CD4-positive, alpha-beta T cell treated with Interleukin-6 at 100 ng/mL for 8 hours (primary cell): ENCODE results near the gene KCNJ6.

ENCODE experiments used
- DNase-seq: peaks from one replicate; pipeline ENCODE4 v3.0.0-alpha.2; 2020; ENCODE audit warnings: mixed read lengths, low spot score

KCNJ6 gene

DNA sequence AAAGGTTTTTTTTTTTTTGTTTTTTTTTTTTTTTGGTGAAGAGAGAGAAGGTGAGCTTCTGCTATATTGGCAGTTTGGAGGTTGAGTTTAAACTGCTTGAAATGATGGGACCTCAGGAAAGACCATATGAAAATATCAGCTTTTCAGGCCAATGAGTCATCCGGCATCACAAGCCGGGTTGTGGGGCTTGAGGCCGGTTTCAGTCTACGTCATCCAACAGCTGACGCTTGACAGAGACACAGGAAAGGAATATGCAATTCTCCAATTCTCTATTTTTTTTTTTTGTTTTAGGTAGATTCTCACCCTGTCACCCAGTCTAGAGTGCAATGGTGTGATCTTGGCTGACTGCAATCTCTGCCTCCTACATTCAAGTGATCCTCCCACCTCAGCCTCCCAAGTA is 52.4 kb downstream of the KCNJ6 start:
- DNase-seq = no peak

DNA sequence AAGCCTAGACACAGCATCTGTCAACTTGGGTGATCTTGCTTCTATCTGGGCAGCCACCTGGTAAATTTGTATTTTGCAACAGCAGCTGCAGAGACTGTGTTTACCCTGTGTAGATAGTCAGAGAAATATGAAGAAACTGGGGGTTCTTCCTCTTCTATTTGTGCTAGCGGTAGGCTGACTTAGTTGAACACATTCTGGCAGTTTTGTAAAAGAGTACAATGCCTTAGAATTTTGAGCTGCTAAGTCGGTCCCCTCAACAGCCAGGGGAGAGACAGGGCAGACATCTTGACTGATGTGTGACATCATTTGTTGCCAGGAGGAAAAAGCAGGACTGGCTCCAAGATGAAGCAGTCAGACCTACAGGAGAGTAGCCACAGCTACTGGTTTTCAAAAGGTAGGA is 53.7 kb downstream of the KCNJ6 start:
- no peak for DNase-seq

DNA sequence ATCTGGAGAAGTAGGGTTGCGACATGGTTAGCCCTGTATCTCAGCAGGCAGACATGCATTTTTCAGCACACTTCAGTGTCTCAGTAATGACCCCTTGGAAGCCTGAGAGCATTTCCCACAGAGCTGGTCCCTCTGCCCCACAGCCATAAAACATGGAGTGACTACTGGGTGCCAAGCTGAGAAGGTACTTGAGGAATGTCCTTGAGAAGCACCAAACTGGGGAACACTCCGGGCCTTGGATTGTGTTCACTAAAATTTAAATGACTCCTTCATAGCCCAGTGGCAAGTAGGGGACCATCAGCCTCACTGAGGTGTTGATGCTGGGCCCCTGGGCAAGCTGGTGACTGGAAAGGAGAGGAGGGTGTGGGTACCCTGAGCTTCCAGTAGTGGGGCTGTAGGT is 54.7 kb downstream of the KCNJ6 start:
- no peak for DNase-seq

GRCh38 chr21:37860416-37860815 is 55.8 kb downstream of the KCNJ6 start:
- no peak for DNase-seq

DNA sequence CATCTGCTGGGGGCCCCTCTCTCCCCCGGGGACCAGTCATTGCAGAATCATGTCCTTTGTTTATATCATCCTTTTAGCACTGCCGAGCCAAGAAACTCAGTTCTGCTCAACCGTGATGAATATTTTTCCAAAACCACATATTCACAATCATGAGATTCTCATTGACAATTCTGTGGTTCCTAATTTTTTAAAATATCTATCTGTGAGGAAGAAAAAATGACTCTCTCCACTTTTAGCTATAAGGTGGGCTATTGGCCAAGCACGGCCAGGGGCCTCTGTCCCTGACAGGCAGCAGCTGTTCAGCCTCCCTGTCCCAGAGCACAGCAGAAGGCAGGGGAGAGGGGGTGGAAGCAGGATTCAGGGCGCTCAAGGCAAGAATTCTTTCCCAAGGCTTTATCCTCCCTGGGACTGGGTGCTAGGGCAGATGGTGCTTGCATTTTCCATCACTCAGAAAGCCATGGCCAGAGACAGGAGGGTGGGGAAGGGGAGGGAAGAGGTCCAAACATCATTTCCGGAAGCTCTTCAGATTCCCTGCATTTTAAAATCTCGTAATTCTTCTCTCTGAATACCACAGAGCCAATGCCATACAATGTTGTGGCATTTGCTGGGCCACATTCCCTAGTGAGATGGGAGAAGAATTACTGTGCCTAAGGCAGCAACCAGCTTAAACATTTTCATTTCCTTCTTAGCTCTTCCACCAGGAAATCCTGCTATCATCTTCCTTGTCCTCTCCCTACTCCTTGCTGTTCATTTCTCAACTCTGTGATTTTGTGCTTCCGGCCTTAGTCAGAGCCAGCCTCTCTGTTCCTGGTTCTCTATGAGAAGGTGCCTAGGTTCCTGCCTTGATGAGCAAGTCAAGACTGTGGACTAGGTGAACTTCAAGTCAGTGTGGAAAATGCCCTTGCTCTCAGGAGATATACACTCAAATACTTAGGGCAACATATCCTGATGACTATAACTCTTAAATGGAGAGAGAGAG is 60.3 kb downstream of the KCNJ6 start:
- no peak for DNase-seq

DNA sequence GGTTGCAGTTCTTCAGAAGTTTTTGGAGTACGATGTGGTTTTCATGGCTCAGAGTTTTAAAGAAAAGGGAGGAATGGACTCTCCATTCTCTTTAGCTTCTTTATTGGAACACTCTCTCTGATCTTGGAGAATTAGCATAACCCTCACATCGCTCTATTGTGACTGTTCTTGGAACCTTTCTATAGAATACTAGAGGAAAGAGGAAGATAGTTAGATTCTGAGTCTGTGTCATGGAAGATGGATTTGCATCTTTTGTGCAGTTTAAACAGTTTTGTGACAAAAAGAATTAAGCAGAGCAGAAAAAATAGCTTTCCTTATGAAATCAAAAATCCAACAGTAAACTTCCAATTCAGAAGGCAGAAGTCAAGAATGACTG is 61.0 kb downstream of the KCNJ6 start:
- DNase-seq = no peak

GRCh38 chr21:37849506-37850102 is 66.7 kb downstream of the KCNJ6 start:
- no peak for DNase-seq

DNA sequence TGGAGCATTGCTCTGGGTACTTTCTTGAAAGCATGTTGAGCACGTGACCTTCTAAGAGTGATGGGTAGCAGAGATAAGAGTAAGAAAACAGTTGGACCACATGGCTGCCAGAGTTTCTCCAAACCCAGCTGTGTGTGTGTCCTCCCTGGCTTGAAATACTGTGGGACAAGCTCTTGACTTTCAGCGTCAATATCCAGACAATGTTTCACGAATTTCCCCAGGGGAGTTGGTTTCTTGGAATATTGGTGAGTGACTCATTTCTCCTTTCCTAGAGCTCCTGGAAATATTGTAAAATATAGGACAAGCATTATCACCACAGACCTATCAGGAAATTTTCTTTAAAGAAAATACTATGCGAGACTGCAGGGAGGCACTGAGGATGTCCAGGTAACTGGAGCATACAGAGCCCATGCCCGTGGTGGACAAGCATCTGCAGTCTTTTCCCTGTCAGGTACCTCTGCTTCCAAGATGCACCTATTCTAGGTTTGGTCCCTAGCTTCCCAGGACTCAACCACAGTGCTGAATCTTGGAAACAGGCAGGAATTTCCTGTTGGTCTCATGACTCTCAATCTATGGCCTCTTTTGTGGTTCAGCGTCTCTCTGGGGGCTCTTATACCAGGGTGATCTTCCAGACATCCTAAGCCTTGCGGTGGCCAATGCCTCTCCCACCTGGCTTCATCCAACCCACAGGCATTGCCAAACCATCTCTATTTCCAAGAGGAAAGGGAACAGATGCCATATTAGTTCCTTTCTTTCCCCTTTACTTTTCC is 67.4 kb downstream of the KCNJ6 start:
- DNase-seq = no peak

DNA sequence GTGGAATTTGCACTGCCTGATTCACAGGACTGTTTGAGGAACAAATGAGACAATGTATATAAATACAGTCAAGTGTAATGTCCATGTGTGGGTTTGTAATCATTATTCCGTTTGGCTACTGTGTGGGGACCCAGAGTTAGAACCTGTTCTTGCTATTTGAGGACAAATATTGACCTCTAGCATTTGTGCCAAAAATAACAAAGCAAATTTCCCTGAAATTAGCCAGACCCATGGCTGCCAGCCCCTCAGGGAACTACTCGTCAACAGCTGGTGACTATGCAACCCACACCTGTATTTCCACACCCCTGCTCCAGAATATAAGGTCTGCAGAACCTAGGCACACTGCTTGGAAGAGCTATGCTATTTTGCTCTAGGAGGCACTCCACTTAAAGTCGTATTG is 70.7 kb downstream of the KCNJ6 start:
- no peak for DNase-seq

DNA sequence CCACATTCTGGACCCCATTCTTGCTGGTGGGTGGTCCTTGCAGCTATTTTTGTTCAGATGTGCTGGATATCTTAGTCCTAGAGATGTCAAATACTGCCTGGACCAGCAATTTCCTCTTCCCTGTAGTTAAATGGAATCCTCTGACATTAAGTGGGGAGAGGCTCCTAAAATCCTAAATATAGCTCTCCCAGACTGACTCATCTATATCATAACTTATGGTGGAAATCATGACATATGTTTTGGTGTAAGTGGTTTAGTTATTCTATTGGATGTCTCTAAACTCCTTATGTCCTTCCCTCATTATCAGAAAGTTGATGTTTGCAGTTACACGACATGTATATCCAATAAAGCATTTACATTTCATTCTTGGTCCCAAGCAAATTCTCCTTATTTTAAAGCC is 73.1 kb downstream of the KCNJ6 start:
- DNase-seq = no peak

DNA sequence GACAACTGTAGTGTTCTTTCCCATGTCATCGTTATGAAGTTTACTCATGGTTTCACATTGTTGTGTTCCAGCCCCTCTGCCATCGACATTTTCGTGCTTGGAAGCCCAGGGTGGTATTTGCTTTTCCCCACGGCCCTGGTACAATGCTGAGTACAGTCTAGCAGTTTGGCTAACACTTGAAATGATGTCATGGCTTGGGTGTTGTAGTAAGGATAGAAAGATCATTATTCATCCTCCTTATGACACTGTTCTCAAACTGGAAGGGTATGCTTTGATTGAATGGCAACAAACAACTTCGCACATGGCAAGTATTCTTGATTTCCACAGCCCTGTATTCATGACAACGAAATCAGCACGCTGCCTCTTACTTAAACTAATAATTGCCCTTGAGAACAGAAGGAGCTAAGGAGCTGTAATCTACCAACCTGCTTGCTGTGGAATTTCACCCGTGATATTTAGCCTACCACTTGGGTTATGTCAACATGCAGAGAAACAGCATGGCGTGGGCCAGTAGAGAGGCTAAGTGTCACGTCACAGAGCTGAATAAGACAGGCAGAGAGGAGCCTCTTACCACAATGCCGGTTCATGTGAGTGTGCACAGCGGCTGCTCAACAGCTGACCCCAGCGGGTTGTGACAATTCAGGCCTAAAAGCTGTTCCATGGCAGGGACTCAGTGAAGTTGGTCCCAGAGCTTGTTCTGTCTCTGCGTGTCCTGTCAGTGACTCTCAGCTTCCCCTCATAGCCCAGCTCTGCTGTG is 73.9 kb downstream of the KCNJ6 start:
- no peak for DNase-seq

GRCh38 chr21:37837381-37837780 is 78.9 kb downstream of the KCNJ6 start:
- no peak for DNase-seq

- DNase-seq = no peak
Measured at GRCh38 chr21:37835481-37835880, 80.8 kb downstream of the KCNJ6 start.

DNA sequence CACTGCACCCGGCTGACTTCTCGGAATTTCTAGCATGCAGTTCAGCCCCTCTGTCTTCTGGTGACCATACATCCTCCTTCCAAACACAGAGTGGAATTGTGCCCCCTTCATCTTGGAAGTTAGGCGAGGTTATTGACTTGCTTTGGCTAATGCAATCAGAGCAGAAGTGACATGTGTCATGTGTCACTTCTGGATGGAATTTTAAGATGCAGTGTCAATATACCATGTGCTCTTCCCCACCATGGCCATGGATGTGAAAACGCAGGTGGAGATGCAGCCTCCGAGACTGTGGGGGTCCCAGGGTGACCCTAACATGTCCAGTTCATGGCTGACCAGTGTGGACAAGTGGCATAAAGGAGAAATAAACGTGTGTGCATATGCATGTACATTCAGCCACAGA is 83.0 kb downstream of the KCNJ6 start:
- DNase-seq = no peak

- no peak for DNase-seq
Measured at GRCh38 chr21:37829447-37829846, 86.8 kb downstream of the KCNJ6 start.

- no peak for DNase-seq
Measured at GRCh38 chr21:37828991-37829390, 87.3 kb downstream of the KCNJ6 start.

DNA sequence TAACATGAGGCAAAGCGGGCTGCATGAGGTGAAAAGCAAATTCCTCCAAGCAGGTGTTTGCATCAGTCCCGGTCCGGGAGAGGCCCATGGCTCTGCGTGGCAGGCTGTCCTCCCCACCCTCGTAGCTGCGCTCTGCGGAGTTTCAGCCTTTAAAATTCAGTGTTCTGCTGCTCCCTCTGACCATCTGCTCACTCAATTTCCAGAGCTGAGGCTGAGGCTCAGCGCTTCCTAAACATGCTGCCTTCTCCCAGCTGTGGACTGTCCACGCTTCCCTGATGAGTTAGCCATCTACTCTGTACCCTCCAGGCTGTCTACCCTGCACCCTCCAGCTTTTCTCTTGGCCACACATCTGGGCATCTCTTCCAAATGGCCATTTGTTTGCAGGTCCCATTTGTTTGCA is 87.7 kb downstream of the KCNJ6 start:
- DNase-seq = no peak

DNA sequence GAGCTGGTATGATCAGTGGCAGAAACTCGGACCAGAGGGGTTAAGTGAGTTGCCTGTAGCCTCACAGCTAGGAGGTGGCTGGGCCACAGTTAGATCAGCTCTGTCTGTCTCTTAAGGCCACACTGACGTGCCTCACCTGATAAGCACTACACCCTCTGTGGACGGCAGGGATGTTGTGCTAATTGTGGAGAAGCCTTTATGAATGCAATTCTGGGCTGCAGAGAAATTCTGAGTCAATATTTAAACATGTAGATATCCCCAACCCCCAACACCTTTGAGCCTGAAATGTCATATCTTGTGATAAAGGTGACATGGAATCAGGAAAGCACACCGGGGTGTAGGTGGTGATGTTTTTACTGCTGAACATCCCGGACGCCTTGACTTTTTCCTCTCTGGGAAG is 88.3 kb downstream of the KCNJ6 start:
- DNase-seq = no peak

DNA sequence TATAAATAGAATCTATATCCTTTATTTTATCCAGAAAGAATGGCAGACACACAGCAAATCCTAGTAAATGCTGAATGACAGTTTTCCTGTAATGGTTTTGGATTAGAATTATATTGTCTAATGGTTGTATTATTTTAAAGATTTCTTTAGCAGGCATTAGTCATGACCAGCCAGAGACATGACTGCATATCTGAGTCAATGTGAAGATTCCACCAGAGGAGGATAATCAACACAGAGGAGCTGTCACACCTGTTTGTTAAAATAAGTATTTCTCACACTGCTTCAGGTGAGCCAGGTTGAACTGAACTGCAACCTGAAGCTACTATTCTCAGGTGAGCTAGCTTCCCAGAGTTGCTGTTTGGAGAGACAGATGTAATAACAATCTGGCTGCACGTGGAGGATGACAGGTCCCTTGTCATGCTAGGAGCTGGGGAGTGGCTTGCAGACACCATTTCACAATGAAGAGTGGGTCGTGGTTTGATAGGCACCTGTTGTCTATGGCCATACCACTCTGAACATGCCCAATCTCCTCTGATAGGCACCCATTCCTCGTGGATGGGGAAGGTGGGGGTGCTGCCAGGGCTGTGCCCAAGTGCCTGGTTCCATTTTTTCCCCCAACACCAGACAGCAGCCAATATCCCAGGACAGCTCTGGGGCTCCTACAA is 94.3 kb downstream of the KCNJ6 start:
- DNase-seq = no peak

GRCh38 chr21:37821092-37821491 is 95.2 kb downstream of the KCNJ6 start:
- DNase-seq = no peak

DNA sequence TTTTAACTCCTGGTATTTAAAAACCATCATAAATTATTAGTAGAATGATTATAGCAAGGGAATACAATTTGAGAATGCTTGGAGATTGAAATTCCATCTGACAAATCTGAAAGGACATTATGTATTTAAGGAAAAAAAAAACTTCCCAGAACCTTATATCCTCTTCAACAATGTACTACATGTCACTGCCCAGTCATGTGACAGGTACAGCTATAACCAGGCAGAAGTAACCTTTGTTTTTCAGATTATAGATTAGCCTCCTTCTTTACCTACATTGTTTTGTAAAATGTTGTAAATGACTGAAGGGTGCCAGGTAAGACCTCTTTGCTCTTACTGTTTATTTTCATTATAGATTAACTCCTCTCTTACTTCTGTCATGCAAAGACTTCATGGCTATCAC is 96.9 kb downstream of the KCNJ6 start:
- no peak for DNase-seq

DNA sequence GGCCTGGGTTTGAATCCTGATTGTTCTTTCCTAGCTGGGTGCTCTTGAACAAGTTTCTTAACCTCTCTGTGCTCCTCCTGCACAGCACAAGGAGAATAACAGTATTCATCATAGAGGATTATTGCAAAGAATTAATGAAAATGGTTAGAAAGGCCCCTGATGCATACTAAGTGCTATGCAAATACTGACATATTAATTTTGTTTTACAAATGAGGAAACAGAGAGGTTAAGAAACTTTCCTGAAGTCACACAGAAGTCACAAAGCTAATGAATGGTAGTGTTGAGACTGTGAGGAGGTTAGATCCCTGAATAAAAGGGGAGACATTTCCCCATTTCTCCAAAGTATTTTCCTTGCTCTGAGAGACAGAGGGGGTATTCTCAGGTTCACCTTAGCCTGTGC is 99.0 kb downstream of the KCNJ6 start:
- DNase-seq = no peak
